Glomerular visceral epithelial cell (primary cell): ENCODE results near the gene SIK3.
A peak's percentile ranks its signal among the peaks of the same experiment; 100 is the strongest.
"Not testable (repeated sequence)": the region's sequence is repeated elsewhere in the genome, so short reads cannot be mapped to it uniquely, and the experiment has no call there.

ENCODE experiments used
- DNase-seq: peaks from one replicate; pipeline ENCODE4 v3.0.0-alpha.2; 2016; ENCODE audit errors: extremely low spot score

Gene SIK3

DNA sequence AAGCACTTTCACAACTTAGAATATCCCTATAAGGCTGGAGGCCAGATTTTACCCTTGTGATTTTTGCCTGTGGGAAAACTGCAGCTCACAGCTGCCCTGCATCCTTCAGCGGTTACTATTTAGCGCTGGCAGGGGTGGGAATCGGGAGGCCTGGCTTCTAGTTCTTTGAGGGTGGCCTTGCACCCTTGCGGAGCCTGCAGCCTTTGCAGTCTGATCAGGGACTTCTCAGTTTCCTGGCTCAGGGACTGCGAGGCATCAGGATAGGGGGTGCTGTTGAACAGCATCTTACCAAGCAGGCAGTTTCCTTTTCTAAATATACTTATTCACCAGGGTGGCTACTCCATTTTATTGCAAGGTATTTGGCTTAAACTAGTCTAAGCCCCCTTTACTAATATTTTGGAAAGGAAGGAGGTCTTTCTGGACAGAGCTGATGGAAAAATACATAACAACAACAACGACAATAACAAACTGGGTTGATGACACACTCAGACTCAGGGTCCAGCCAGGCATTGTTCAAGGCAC, 257.9 kb downstream of the SIK3 start:
- DNase-seq = no peak

GRCh38 chr11:116838321-116839084, 259.7 kb downstream of the SIK3 start:
- DNase-seq = no peak

DNA sequence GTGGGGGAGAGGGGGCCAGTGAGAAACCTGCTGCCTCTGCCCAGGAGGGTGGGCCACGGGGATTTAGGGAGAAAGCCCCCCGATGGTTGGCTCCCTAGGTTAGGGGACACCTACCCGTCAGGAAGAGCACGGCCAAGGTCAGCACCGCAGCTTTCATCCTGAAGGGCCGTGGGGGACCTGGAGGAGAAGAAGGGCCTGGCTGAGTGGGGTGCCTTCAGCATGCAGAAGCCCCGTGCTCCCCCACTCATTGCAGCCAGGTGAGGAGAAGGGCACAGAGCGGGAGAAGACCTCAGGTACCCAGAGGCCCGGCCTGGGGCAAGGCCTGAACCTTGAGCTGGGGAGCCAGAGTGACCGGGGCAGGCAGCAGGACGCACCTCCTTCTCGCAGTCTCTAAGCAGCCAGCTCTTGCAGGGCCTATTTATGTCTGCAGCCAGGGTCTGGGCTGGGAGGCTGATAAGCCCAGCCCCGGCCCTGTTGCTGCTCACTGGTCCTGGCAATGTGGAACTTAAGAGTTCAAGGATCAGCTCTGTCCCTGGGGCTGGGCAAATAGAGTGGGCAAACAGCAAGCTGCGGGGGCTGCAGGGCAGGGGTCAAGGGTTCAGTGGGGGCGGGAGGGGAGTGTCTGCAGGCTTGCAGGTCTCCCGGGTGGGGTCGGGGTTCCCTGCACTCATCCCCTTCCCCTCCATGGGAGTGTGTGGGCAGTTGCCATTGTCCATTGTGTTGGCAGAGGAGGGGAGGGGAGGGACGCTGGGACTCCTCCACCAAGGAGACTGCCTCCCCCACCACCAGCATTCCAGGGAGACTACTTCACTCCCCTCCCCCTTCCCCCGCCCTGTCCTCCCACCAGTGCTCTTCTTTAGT, 260.8 kb downstream of the SIK3 start, which contains the start of gene APOA1:
TSS of gene APOA1 (minus strand) at position 392 of the 861 bp plus-strand sequence. CDS start at position 157, 235 bp downstream.
- DNase-seq = no peak

- no peak for DNase-seq
Measured at GRCh38 chr11:116836632-116836991, 261.6 kb downstream of the SIK3 start.

GRCh38 chr11:116835791-116836631, 262.2 kb downstream of the SIK3 start:
- peak; percentile 92 for DNase-seq

DNA sequence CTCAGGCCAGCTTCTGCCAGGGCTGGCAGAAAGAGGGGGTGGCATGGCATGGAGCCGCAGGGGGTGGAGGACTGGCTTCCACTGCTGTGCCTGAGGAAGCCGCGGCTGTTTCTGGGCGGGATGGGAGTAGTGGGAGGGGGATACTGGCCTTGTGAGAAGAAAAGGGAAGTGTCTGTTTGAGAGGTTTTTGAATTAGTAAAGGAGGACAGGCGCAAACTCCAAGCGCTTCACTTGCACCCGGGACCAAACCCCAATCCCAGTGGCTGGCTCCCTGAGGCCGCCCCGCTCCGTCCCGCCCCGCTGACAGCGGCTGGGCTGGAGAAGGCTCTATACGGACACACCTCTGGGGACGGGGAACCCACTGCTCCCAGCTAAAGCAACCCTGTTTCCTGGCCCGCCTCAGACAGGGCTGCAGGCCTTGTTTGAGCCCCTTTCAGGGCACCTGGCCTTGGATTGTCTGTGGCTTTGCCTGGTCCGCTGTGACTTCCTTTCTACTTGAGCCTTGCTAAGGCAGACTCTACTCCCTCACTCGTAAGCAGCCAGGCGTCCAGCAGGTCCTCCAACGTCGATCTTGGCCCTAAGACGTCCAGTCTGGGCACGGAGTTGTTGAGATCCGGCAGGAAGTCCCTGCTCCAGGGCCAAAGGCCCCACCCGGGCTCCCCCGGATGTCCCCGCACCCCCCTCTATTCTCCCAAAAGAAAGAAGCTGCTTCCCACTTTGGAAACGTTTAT, 263.0 kb downstream of the SIK3 start:
- no peak for DNase-seq

GRCh38 chr11:116834535-116835041, 263.6 kb downstream of the SIK3 start:
- DNase-seq = not testable (repeated sequence)

GRCh38 chr11:116833816-116834534, 264.3 kb downstream of the SIK3 start:
- no peak for DNase-seq

GRCh38 chr11:116833491-116833815, 264.8 kb downstream of the SIK3 start:
- no peak for DNase-seq

- no peak for DNase-seq
Measured at GRCh38 chr11:116832350-116833290, 265.6 kb downstream of the SIK3 start.

DNA sequence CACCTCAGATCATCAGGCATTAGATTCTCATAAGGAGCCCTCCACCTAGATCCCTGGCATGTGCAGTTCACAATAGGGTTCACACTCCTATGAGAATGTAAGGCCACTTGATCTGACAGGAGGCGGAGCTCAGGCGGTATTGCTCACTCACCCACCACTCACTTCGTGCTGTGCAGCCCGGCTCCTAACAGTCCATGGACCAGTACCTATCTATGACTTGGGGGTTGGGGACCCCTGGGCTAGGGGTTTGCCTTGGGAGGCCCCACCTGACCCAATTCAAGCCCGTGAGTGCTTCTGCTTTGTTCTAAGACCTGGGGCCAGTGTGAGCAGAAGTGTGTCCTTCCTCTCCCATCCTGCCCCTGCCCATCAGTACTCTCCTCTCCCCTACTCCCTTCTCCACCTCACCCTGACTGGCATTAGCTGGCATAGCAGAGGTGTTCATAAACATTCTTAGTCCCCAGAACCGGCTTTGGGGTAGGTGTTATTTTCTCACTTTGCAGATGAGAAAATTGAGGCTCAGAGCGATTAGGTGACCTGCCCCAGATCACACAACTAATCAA, 266.4 kb downstream of the SIK3 start:
- no peak for DNase-seq

GRCh38 chr11:116830184-116830912, 267.9 kb downstream of the SIK3 start:
- no peak for DNase-seq

- DNase-seq = no peak
Measured at GRCh38 chr11:116829525-116830183, 268.6 kb downstream of the SIK3 start, which contains the start of gene APOC3. TSS of gene APOC3 (plus strand) at chr11:116829907. CDS start at chr11:116830583, 676 bp downstream.

GRCh38 chr11:116828632-116829524, 269.4 kb downstream of the SIK3 start:
- DNase-seq = no peak

GRCh38 chr11:116827461-116827860, 270.8 kb downstream of the SIK3 start:
- no peak for DNase-seq

GRCh38 chr11:116826751-116827431, 271.3 kb downstream of the SIK3 start:
- no peak for DNase-seq
